Measurements from ENCODE around the gene AZU1. TPM values are rescaled to one million over a fixed set of nuclear protein-coding genes. Genes with fewer than 3 reads are reported as not detected.
"Not testable (repeated sequence)": the region's sequence is repeated elsewhere in the genome, so short reads cannot be mapped to it uniquely, and the experiment has no call there.

AZU1 gene
- total RNA-seq, 2 experiments from 2014 or later: not detected

GRCh38 chr19:875265-875879, 47.7 kb downstream of the AZU1 start:
- Mint-ChIP-seq H3K4me1 (peaks cover 9% of the 10 kb centered on the region), H3K4me3 (no peak overlapping the region), H3K36me3 (peaks cover under 1% of the 10 kb centered on the region), H3K27ac (no peak overlapping the region), H3K9me3 (no peaks in the 10 kb centered on the region), H3K27me3 (no peaks in the 10 kb centered on the region)
- no peak for DNase-seq

DNA sequence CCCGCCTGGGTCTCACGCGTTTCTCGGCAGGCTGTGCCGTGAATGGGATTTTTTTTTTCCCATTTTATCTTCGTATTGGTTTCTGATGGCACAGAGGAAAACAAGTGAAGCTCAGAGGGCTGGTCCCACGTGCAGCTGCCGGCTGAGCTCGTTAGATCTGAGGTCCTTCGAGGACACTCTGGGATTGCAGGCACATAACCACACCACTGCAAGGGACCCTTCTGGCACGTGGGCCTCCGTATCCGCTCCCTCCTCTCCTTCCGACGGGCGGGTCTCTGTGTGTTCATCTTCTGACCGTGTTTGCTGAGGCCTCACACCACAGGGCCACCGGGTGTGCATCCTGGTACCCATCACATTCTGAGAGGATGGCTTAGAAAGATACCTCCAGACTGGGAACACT, 48.5 kb downstream of the AZU1 start:
- Mint-ChIP-seq H3K36me3 (no peaks in the 10 kb centered on the region), H3K4me3 (no peak overlapping the region), H3K27me3 (no peaks in the 10 kb centered on the region), H3K27ac (no peak overlapping the region), H3K9me3 (no peaks in the 10 kb centered on the region), H3K4me1 (peaks cover 9% of the 10 kb centered on the region)
- no peak for DNase-seq

- Mint-ChIP-seq H3K27me3 (no peaks in the 10 kb centered on the region), H3K4me3 (no peak overlapping the region), H3K9me3 (no peaks in the 10 kb centered on the region), H3K36me3 (no peaks in the 10 kb centered on the region), H3K27ac (no peak overlapping the region), H3K4me1 (peaks cover 8% of the 10 kb centered on the region)
- no peak for DNase-seq
Measured at GRCh38 chr19:876780-877314, 49.2 kb downstream of the AZU1 start.

GRCh38 chr19:877992-878660, 50.5 kb downstream of the AZU1 start:
- H3K27ac Mint-ChIP-seq, H3K36me3 Mint-ChIP-seq, H3K9me3 Mint-ChIP-seq, H3K4me1 Mint-ChIP-seq, H3K27me3 Mint-ChIP-seq, H3K4me3 Mint-ChIP-seq, DNase-seq: not testable (repeated sequence)

DNA sequence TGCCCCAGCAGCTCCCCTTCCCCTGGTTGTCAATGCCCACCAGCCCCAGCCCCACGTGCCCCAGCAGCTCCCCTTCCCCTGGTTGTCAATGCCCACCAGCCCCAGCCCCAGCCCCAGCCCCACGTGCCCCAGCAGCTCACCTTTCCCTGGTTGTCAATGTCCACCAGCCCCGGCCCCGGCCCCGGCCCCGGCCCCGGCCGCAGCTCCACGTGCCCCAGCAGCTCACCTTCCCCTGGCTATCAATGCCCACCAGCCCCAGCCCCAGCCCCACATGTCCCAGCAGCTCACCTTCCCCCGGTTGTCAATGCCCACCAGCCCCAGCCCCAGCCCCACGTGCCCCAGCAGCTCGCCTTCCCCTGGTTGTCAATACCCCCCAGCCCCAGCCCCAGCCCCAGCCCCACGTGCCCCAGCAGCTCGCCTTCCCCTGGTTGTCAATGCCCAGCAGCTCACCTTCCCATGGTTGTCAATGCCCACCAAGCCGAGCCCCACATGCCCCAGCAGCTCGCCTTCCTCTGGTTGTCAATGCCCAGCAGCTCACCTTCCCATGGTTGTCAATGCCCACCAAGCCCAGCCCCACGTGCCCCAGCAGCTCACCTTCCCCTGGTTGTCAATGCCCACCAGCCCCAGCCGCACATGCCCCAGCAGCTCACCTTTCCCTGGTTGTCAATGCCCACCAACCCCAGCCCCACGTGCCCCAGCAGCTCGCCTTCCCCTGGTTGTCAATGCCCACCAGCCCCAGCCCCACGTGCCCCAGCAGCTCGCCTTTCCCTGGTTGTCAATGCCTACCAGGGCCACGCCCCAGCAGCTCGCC, 51.3 kb downstream of the AZU1 start:
- not testable (repeated sequence) for H3K36me3 Mint-ChIP-seq, DNase-seq, H3K27ac Mint-ChIP-seq, H3K27me3 Mint-ChIP-seq, H3K9me3 Mint-ChIP-seq, H3K4me3 Mint-ChIP-seq, H3K4me1 Mint-ChIP-seq

- no peak for DNase-seq
- Mint-ChIP-seq H3K36me3 (no peaks in the 10 kb centered on the region), H3K4me1 (no peaks in the 10 kb centered on the region), H3K27ac (no peak overlapping the region), H3K4me3 (no peak overlapping the region), H3K9me3 (no peaks in the 10 kb centered on the region), H3K27me3 (no peaks in the 10 kb centered on the region)
Measured at GRCh38 chr19:879711-880438, 52.2 kb downstream of the AZU1 start.

Other genes starting within 250 kb of the AZU1 start
- under 1 TPM; 0.31 to 0.34 TPM for gene HCN2, start 238.0 kb upstream of the AZU1 start, total RNA-seq
- 10 to 100 TPM; 73.3 to 74.6 TPM for gene POLRMT, start 194.3 kb upstream of the AZU1 start, total RNA-seq
- not detected for gene FGF22, start 188.0 kb upstream of the AZU1 start, total RNA-seq
- 100 to 1,000 TPM; 106 to 108 TPM for gene RNF126, start 164.6 kb upstream of the AZU1 start, total RNA-seq
- gene FSTL3, start 151.4 kb upstream of the AZU1 start, total RNA-seq: 1 to 10 TPM; 6.2 to 6.5 TPM
- not detected for gene PRSS57, start 132.4 kb upstream of the AZU1 start, total RNA-seq
- not detected for gene PALM, start 118.9 kb upstream of the AZU1 start, total RNA-seq
- under 1 TPM in 1 of 2 experiments, not detected in 1; 0.10 TPM for gene MISP, start 76.7 kb upstream of the AZU1 start, total RNA-seq
- gene PTBP1, start 30.4 kb upstream of the AZU1 start, total RNA-seq: 100 to 1,000 TPM; 799 to 818 TPM
- gene PLPPR3, start 5.9 kb upstream of the AZU1 start, total RNA-seq: not detected
- gene PRTN3, start 13.2 kb downstream of the AZU1 start, total RNA-seq: not detected
- gene ELANE, start 24.5 kb downstream of the AZU1 start, total RNA-seq: not detected
- 1 to 10 TPM; 1.8 TPM for gene CFD, start 31.8 kb downstream of the AZU1 start, total RNA-seq
- 10 to 100 TPM; 39.8 to 40.3 TPM for gene MED16, start 65.3 kb downstream of the AZU1 start, total RNA-seq
- gene RNU6-9, start 65.6 kb downstream of the AZU1 start, total RNA-seq: not detected
- 10 to 100 TPM; 50.5 to 51.7 TPM for gene R3HDM4, start 85.4 kb downstream of the AZU1 start, total RNA-seq
- 10 to 100 TPM; 12.2 to 13.3 TPM for gene KISS1R, start 89.5 kb downstream of the AZU1 start, total RNA-seq
- gene ARID3A, start 98.2 kb downstream of the AZU1 start, total RNA-seq: 10 to 100 TPM; 10.2 to 11.8 TPM
- 100 to 1,000 TPM; 126 to 127 TPM for gene WDR18, start 156.5 kb downstream of the AZU1 start, total RNA-seq
- not detected for gene GRIN3B, start 172.6 kb downstream of the AZU1 start, total RNA-seq
- gene TMEM259, start 193.3 kb downstream of the AZU1 start, total RNA-seq: 100 to 1,000 TPM; 136 to 138 TPM
- gene RNU6-2, start 193.7 kb downstream of the AZU1 start, total RNA-seq: not detected
- gene CNN2, start 198.8 kb downstream of the AZU1 start, total RNA-seq: 10 to 100 TPM; 76.0 to 80.5 TPM
- gene ABCA7, start 212.3 kb downstream of the AZU1 start, total RNA-seq: 10 to 100 TPM in 1 of 2 experiments, 1 to 10 TPM in 1; 9.8 to 11.2 TPM
- gene ARHGAP45, start 239.3 kb downstream of the AZU1 start, total RNA-seq: 100 to 1,000 TPM; 113 to 122 TPM

Data from activated naive CD8-positive, alpha-beta T cell treated with anti-CD3 and anti-CD28 coated beads for 36 hours (primary cell).